Hepatocyte (in vitro differentiated cells): ENCODE results near the gene ATP6V1E1. TPM values are rescaled to one million over a fixed set of nuclear protein-coding genes. Genes with fewer than 3 reads are reported as not detected.

Experiments
- DNase-seq: peaks from one replicate; pipeline ENCODE4 v3.0.0-alpha.2; 2016; ENCODE audit warnings: low spot score
- H2AFZ ChIP-seq: fragments of 200-600 bp; sonication (generic); 2 replicates; pipeline ENCODE4 v1.6.0; 2016; ENCODE audit warnings: antibody characterized with exemption, mild to moderate bottlenecking
- H3K27ac ChIP-seq: fragments of 200-600 bp; sonication (generic); 2 replicates; pipeline ENCODE4 v1.5.1; 2016; ENCODE audit warnings: mild to moderate bottlenecking
- H3K27me3 ChIP-seq: fragments of 200-600 bp; sonication (generic); 2 replicates; pipeline ENCODE4 v1.6.1; 2016
- H3K36me3 ChIP-seq: fragments of 200-600 bp; sonication (generic); replicated peaks from 2 replicates; pipeline ENCODE4 v1.5.1; 2016; ENCODE audit warnings: low read depth; ENCODE audit not compliant: insufficient read depth
- H3K4me1 ChIP-seq: fragments of 200-600 bp; sonication (generic); 2 replicates; pipeline ENCODE4 v1.5.1; 2016; ENCODE audit warnings: mild to moderate bottlenecking, moderate library complexity; ENCODE audit not compliant: insufficient read depth
- H3K4me2 ChIP-seq: fragments of 200-600 bp; sonication (generic); 2 replicates; pipeline ENCODE4 v1.6.0; 2016
- H3K4me3 ChIP-seq: fragments of 200-600 bp; sonication (generic); 2 replicates; pipeline ENCODE4 v1.5.1; 2016; ENCODE audit warnings: mild to moderate bottlenecking
- H3K79me2 ChIP-seq: fragments of 200-600 bp; sonication (generic); 2 replicates; pipeline ENCODE4 v1.6.0; 2017; ENCODE audit warnings: mild to moderate bottlenecking
- H3K9me2 ChIP-seq: fragments of 200-600 bp; sonication (generic); replicated peaks from 2 replicates; pipeline ENCODE4 v1.6.0; 2017; ENCODE audit warnings: mild to moderate bottlenecking; ENCODE audit not compliant: insufficient read depth
- H3K9me3 ChIP-seq: fragments of 200-600 bp; sonication (generic); 2 replicates; pipeline ENCODE4 v1.5.1; 2016; ENCODE audit warnings: low read depth, mild to moderate bottlenecking
- H4K20me1 ChIP-seq: fragments of 200-600 bp; sonication (generic); 2 replicates; pipeline ENCODE4 v1.6.0; 2016; ENCODE audit warnings: mild to moderate bottlenecking; ENCODE audit not compliant: insufficient read depth, poor library complexity, severe bottlenecking
- CTCF ChIP-seq: fragments of 200-600 bp; sonication (generic); IDR thresholded peaks from 2 replicates; pipeline ENCODE4 v1.5.1; 2016; ENCODE audit warnings: antibody characterized with exemption, mild to moderate bottlenecking; ENCODE audit not compliant: poor library complexity
- EZH2 ChIP-seq: fragments of 200-600 bp; sonication (generic); IDR thresholded peaks from 2 replicates; pipeline ENCODE4 v1.6.1; 2016; ENCODE audit warnings: antibody characterized with exemption, mild to moderate bottlenecking, borderline replicate concordance
- EZH2phosphoT487 ChIP-seq: fragments of 200-600 bp; sonication (generic); IDR thresholded peaks from one replicate; pipeline ENCODE4 v1.6.1; 2018; ENCODE audit warnings: antibody characterized with exemption, mild to moderate bottlenecking, low read depth, moderate library complexity; ENCODE audit not compliant: unreplicated experiment, severe bottlenecking
- WGBS: methylation state at CpG from one replicate; pipeline ENCODE4 v1.1.6; 2016; ENCODE audit warnings: low lambda C conversion rate; ENCODE audit errors: missing lambda C conversion rate; 5-methylcytosine and 5-hydroxymethylcytosine counted together
- polyA plus RNA-seq: library from polyadenylated mRNA; unstranded; fragments of >200 nt; fragmentation: Nextera tagmentation; extraction: Ambion mirVana; gene quantifications from 2 replicates; pipeline ENCODE4 v1.2.1, GENCODE V29; 2016
- total RNA-seq: library from RNA; depleted of rRNA; stranded (reverse); fragments of >200 nt; gene quantifications from 2 replicates; pipeline ENCODE4 v1.2.3, GENCODE V29; 2014

Gene ATP6V1E1
- total and polyA plus RNA-seq, 2 experiments from 2014 or later: 122 to 145 TPM

GRCh38 chr22:17578136-17578754 lies 50.3 kb downstream of the ATP6V1E1 start:
- H3K79me2 ChIP-seq: no peaks in the 10 kb centered on the region
- H3K9me3 ChIP-seq: no peaks in the 10 kb centered on the region
- WGBS: 83% methylated on average over 11 of the region's 11 CpGs
- H3K4me1 ChIP-seq: no peaks in the 10 kb centered on the region
- no peak overlapping the region for H3K4me2 ChIP-seq
- no peaks in the 10 kb centered on the region for H4K20me1 ChIP-seq
- H3K27ac ChIP-seq: no peak overlapping the region
- no peak overlapping the region for H3K4me3 ChIP-seq
- no peak overlapping the region for H2AFZ ChIP-seq
- no peak for DNase-seq
- TF ChIP-seq EZH2: no peak
- TF ChIP-seq CTCF: no peak
- no peak for TF ChIP-seq EZH2phosphoT487
- H3K9me2 ChIP-seq: no peaks in the 10 kb centered on the region
- no peaks in the 10 kb centered on the region for H3K27me3 ChIP-seq
- no peaks in the 10 kb centered on the region for H3K36me3 ChIP-seq

- H2AFZ ChIP-seq: no peak overlapping the region
- H3K4me3 ChIP-seq: no peak overlapping the region
- H3K4me2 ChIP-seq: no peak overlapping the region
- no peak for TF ChIP-seq EZH2
- H3K9me3 ChIP-seq: no peaks in the 10 kb centered on the region
- DNase-seq: no peak
- H3K27me3 ChIP-seq: no peaks in the 10 kb centered on the region
- H3K9me2 ChIP-seq: no peaks in the 10 kb centered on the region
- WGBS: 71% methylated on average over 6 of the region's 6 CpGs
- H3K79me2 ChIP-seq: no peaks in the 10 kb centered on the region
- H3K4me1 ChIP-seq: peaks cover under 1% of the 10 kb centered on the region
- H4K20me1 ChIP-seq: no peaks in the 10 kb centered on the region
- no peaks in the 10 kb centered on the region for H3K36me3 ChIP-seq
- H3K27ac ChIP-seq: no peak overlapping the region
Observed at GRCh38 chr22:17576470-17576869, 52.1 kb downstream of the ATP6V1E1 start.

GRCh38 chr22:17575681-17576080 lies 52.9 kb downstream of the ATP6V1E1 start:
- TF ChIP-seq CTCF (no peak), EZH2phosphoT487 (no peak), EZH2 (no peak)
- Histone ChIP-seq H3K4me1 (peaks cover 4% of the 10 kb centered on the region), H3K9me3 (no peaks in the 10 kb centered on the region), H3K4me3 (no peak overlapping the region), H3K27me3 (no peaks in the 10 kb centered on the region), H3K27ac (no peak overlapping the region), H2AFZ (no peak overlapping the region), H3K36me3 (no peaks in the 10 kb centered on the region), H3K4me2 (no peak overlapping the region), H3K9me2 (no peaks in the 10 kb centered on the region), H4K20me1 (no peaks in the 10 kb centered on the region), H3K79me2 (no peaks in the 10 kb centered on the region)
- WGBS: 89% methylated on average over 4 of the region's 4 CpGs
- no peak for DNase-seq

GRCh38 chr22:17575151-17575550 lies 53.4 kb downstream of the ATP6V1E1 start:
- no peak for DNase-seq
- H3K9me2 ChIP-seq: no peaks in the 10 kb centered on the region
- no peak overlapping the region for H3K4me2 ChIP-seq
- no peak overlapping the region for H3K4me3 ChIP-seq
- TF ChIP-seq CTCF: no peak
- no peak for TF ChIP-seq EZH2
- no peak for TF ChIP-seq EZH2phosphoT487
- no peak overlapping the region for H2AFZ ChIP-seq
- H3K36me3 ChIP-seq: no peaks in the 10 kb centered on the region
- peaks cover 8% of the 10 kb centered on the region for H3K4me1 ChIP-seq
- H3K27ac ChIP-seq: no peak overlapping the region
- WGBS: 74% methylated on average over 5 of the region's 5 CpGs
- H3K9me3 ChIP-seq: no peaks in the 10 kb centered on the region
- H4K20me1 ChIP-seq: no peaks in the 10 kb centered on the region
- no peaks in the 10 kb centered on the region for H3K79me2 ChIP-seq
- no peaks in the 10 kb centered on the region for H3K27me3 ChIP-seq
